NCI-H2081 treated with DMSO at 0.1 percent for 48 hours (cell line): Measurements from ENCODE around the gene TBC1D22A.

Experiments
- DNase-seq: peaks from one replicate; lab custom pipeline; 2025; lab: John Stamatoyannopoulos, UW

TBC1D22A gene

DNA sequence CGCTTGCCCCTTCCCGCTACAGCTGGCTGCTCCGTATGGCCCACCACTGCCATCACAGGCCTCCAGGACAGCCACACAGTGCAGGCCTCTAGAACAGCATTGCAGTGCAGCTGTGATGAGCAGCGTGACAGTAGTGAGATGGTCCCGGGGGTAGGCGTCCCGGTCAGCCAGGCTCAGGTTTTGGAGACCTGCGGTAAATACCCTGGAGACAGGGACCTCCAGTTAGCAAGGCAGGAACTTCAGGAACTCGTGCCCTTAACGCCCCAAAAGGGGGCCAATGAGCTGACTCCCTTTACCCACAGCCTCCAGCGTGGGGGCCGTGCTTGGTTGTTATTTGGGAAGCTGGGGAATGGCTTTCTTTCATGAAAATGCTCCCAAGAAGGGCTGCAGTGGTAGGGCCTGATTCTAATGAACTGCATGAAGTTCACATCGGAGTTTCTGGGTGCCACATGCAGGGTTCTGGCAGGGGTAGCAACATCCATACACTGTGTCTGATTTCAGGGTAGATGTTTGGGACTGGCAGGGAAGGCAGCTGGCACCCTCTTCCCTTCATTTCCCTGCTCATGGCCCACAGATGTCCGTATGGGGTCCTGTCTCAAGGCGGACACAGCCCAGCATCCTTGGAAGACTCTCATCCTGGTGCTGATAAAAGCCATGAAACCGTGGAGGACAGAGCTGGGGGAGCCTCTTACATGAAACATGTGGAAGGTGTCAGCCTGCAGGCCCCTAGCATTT lies 440.5 kb downstream of the TBC1D22A start:
- no peak for DNase-seq

DNA sequence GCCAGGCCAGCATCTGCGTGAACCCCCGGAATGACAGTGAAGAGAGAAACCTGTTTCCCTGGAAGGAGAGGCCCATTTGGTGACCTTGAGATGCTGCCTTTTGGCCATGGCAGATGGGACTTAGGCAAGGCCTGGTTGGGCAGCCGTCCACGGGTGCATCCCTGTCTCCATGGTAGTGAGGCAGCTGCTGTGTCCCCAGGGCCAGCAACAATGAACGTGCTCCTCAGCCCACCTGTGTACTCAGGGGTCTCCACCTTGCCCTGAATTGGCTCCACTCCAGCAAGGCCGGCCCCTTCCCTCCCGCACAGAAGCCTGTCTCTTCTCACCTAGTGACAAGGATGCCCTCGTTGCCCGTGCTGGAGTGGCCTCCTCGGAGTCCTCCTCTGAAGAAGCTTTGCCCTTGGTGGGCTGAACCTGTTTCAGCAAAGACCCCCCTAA lies 441.1 kb downstream of the TBC1D22A start:
- DNase-seq: no peak

DNA sequence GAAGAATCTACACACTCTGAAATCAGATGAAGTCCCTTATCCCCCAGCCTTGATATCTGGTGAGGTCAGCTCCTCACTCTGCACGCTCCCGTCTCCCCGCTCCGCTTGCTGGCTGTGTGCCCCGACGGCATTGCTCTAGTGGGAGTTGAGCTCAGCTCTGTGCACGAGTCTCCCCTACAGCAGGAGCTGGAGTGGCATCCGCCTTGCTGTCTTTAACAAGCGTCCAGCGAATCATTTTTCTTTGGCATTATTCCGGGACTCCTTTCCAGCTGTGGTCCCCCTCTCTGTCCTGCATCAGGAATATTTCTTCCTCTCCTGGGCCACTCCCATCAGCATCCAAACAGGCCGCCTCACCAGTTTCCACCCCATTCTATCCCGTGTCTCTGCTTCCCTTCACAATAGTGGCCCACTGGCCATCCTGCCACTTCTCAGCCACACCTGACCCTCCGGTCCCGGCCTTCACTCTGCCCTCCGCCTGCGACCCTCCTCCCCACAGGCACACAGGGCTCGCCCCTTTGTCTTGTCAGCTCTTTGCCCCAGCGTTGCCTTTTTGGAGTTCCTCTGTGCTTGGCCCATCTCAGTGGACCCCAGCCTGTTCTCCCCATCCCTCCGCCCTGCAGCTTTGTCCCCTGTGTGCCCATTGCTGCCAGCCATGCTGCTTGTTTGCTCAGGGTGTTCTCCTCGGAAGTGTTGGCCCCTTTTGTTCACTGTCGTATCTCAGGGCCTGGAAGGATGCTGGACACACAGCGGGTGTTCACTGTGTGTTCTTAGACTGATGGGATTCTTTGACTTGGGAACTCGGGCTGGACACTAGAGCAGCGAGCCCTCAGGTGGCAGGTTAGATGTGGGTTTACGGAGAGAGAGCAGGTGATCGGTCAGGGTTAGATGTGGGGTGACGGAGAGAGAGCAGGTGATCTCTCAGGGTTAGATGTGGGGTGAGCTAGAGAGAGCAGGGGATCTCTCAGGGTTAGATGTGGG lies 441.8 kb downstream of the TBC1D22A start:
- no peak for DNase-seq

DNA sequence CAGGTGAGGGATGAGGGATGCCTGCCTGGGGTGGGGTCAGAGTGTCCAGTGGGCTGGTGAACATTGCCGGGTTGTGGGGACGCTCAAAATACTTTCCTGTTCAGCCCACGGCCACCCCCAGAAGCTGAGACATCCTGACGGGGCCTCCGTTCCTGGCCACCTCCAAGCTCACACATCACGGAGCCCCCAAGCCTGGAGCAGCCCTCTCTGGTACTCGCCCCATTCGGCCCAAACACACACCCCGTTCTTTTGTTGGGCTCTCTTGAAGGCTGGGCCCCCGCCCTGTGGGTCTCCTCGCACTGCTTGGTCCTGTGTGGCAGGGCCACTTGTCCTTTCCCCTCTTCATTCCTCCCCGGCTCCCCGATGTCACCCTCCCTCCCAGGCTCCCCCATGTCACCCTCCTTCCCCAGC lies 442.6 kb downstream of the TBC1D22A start:
- no peak for DNase-seq

DNA sequence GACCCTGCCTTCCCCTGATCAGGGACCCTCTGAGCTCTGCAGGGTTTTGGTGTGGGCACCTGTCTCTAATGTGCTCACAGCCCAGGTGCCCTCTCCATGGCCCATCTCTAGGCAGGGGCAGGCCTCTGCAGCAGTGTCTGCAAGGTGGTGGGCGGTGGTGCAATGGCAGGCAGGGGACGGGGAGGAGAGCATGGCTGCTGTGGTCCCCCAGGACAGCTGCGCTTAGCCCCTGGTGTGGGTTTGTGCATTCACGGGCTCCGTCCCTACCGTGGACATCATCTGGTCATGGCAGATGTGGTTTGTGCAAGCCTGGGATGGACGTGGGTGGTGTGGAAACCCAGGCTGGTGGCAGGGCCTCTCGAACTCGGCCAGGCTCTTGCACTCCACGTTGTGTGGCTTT lies 443.1 kb downstream of the TBC1D22A start:
- DNase-seq: no peak

DNA sequence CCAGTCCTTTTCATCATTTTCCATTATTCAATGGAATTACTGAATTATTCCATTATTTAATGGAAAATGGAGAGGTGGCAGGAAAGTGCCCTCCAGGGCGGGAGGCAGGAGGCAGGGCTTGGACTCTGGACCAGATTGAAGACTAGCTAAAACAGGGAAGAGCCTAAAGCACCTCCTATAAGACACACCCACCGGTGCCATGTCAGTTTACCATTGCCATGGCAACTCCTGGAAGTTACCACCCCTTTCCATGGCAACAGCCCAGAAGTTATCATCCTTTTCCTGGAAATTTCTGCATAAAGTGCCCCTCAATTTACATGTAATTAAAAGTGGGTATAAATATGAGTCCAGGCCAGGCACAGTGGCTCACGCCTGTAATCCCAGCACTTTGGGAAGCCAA lies 443.7 kb downstream of the TBC1D22A start:
- DNase-seq: no peak

DNA sequence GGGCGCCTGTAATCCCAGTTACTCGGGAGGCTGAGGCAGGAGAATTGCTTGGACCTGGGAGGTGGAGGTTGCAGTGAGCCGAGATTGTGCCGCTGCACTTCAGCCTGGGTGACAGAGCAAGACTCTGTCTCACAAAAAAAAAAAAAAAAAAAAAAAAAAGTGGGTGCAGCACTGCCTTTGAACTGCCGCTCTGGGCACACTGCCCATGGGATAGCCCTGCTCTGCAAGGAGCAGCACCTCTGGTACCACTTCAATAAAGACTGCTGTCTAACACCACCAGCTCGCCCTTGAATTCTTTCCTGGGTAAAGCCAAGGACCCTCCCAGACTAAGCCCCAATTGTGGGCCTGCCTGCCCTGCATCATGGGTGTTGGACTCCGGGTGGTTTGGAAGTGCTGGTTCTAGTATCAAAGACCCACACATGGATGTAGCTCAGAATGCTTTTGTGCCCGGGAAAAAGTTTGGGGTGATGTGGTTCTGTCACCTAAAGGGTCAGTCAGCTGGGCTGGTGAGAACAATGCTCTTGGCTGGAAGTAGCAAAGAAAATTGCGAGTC lies 444.3 kb downstream of the TBC1D22A start:
- DNase-seq: no peak

DNA sequence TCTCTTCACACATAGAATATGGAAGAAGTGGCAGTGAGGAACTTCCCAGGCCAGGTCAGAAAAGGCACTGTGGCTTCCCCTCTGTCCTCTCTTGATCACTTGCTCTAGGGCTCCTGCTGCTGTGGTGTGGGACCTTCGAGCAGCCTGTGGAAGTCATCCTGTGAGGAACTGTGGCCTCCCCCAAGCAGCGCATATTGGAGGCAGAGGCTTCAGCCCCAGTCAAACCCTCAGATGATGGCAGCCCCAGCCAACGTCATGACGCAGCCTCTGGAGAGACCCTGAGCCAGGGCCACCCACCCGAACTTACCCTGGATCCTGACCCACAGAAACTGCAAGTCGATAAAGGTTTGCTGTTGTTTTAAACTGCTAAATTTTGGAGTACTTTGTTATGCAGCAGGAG lies 444.9 kb downstream of the TBC1D22A start:
- no peak for DNase-seq

DNA sequence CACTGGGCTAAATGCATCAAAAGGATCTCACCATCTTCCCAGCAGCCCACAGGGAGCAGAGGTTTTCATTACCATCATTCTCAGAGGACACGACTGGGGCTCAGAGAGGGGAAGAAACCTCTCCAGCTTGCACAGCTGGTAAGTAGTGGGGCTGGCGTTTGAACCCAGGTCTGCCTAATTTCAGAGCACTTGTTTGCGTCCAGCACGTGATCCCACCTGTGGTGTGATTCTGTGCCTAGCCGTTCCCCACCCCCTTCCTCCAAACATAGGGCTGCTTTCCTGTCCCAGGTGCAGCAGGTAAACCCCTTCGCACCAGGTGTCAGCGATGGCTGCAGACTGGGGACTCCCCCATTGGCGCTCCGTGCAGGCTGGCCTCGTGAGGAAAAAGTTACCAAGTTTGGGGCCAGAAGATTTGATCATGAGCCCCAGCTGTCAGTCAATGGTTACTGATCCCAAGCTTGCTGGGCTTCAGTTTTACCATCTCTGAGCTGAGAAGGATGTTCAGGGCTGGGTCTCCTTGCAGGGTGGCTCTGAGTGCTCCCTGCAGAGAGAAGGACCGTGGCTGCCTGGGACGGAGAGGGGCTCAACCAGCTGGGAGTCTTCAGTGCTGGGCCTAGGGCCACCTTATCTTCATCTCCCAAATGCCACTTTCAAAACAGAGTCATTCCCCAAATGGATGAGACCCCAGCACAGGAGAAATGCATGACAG lies 445.6 kb downstream of the TBC1D22A start:
- no peak for DNase-seq

DNA sequence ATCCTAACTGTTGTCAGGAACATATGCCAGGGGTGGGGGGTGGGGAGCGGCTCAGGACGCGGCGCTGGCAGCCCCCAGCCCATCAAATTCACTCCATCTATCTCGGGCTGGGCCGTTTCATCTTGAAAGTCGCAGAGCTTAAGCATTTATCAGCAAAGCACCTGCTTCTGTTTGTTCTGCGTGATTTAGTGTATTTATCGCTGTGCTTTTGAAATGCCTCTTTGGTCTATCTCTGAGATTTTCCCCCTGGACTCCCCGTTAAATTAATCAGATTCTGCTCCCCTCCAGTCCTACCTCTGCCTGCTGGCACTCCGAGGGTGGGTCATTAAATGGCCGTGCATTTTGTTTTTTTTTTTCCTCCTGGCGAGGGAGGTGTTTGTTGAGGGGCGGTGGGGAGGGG lies 446.2 kb downstream of the TBC1D22A start:
- DNase-seq: no peak

DNA sequence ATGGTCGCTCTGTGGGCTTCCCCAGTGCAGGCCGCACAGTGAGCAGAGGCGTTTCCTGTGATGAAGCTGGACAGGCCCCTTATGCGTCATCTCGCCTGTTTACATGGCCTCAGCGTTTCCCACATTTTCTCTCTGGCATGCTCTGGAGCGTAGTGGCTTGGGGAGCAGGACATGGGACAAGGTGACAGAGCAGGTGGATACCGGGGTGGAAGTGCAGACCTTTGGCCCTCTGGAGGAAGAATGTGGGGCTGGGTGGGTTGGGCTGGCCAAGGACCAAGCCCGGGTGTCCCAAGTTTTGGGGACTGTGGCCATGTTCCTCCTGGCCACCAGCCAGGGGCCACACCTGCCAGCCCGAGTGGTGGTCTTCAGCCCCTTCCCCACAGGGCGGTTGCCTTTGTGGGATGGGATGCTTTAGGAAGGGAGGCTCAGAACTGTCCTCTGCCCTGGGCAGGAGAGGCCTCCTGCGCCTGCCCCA lies 446.6 kb downstream of the TBC1D22A start:
- no peak for DNase-seq

DNA sequence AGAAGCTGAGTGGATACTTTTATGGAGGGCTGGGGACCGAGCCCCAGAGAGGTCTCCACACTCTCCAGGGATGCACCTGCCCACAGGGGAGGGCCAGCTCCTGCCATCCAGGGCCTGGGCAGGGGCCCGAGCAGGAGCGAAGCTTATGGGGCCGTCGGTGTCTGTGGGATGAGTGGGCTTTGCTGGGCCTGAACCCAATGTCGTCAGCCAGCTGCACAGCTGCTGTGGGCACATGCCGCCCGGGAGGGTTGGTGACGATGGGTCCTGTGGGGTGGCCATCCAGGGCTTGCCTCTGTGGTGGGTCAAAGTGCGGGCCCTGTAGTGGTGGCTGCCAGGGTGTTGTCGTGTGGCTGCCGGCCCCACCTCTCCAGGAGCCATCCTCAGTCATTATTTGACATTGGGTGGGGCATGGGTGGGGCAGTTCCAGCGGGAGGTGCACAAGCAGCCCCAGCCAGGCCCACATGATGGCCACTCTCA lies 447.1 kb downstream of the TBC1D22A start:
- DNase-seq: no peak

DNA sequence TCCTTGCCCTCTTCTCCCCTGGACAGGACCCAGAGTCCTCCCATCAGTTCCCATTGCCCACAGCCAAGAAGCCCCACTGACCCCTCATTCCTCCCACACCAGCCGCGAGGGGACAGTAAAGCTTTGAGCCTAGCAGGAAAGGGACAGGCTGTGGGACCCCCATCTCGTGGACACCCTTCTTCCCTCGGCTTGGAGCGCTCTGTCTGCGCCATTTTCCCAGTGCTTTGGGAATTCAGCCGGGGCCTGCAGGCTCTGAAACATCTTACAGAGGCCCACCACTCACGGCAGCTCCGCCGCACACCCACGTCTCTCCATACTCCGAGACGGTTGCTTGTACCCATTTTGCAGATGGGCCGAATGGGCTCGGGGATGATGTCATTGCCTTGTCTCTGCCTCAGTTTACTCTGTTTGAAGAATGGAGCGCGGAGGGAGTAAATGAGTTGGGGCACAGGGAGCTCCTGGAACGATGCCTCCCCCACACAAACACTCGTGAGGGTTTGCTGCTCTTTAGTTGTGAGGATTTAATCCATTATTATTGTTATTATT lies 447.7 kb downstream of the TBC1D22A start:
- DNase-seq: no peak

DNA sequence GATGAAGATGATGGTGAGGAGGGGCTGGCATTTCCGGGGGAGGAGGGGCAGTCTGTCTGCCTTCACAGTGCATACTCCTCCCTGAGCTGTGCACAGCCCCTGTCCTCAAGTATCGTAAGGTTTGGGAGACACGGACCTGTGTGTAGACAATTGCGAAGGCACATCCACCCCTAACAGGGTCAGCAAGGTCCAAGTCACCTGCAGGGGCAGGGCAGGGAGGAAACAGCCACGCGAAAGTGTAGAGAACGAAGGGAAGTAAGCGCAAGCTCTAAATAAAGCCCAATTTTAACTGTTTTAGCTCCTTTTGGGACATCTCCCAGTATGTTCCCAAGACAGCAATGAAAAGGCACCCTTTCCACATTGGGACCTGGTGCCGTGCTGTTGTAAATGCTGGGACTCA lies 448.2 kb downstream of the TBC1D22A start:
- DNase-seq: no peak

DNA sequence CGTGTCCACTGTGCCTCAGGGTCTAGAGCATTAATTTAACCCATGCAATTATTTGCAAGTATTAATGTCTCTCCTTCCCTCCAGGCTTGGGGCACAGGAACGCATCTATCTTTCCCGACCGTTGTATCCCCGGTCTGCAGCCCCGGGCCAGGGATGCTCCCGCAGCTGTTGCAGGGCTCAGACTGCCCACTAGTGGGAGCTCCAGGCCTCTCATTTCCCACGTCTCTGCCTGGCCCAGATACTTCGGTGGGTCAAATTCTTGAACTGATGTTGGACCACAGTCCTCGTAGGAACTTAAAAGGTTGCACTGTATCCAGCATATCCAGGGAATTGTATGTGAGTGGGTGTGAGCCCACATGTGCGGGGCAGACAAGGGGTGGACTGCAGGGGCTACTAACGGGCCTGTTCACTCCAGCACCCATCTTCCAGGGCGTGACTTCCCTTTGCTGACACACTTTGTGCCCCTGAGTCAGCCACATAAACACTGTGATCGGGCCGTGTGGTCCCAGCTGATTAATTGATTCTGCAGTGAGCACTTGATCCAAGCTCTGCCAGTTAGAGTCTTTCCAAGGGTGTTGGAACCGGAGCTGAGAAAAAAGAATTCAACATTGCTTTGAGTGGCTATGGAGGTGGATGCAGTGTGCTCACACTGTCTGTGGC lies 451.3 kb downstream of the TBC1D22A start:
- no peak for DNase-seq

DNA sequence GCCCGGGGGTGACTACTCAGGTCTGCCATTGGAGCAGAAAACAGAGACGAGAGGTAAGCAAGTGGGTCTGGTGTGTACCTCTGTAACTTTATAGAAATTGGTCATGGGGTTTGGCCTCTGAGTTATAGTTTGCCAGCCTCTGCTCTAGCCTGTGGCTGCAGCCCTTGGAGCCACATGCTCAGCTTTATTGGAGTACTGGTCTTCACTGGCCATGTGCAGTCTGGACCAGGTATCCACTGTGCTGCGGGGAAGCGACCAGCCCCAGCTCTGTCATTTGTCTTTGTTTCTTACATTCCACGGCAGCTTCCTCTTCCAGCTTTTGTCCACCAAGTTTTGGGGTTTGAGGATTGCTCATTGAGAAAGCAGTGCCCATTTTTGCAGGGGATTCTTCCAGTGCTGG lies 453.4 kb downstream of the TBC1D22A start:
- no peak for DNase-seq

DNA sequence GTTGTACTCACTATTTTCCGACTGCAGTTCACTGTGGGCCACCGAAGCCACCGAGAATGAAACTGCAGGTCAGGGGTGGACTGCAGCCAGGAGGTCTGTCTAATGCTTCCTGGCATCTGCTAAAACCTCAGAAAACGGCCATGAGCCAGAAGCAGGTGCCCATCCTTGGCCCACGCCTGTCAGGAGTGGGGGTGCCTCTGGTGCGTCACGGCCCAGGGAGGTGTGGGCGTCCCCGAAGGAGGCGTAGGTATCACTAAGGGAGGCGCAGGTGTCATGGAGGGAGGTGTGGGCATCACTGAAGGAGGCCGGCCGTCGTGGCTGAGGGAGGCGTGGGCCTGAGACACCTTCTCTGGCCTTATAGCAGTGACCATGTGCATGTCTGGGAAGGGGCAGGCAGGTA lies 456.2 kb downstream of the TBC1D22A start:
- DNase-seq: no peak

DNA sequence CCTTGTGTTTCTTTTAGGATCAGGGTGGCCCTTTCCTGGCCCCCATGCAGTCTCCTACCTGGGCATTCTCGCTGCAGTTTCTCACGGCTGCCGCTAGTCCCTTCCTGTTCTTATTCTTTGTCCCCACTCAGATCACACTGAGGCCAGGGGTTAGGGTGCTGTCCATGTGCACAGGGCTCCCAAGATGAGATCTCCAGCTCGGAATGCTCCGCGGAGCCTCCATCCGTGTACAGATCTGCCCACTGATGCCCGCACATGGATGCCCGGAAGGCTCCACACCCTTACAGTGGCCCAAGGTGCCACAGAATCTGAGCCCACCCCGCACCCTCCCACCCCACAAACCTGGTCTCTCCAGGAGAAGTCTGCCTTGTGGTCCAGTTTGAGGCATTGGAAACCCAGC lies 457.3 kb downstream of the TBC1D22A start:
- DNase-seq: no peak

DNA sequence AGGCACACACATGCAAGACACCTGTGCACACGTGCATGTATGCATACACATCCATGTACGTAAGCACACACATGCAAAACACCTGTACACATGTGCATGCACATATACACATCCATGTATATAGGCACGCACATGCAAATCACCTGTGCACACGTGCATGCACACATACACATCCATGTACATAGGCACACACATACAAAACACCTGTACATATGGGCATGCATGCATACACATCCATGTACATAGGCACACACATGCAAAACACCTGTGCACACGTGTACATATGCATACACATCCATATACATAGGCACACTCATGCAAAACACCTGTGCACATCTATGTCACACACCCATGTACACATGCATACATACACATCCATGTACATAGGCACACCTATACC lies 458.3 kb downstream of the TBC1D22A start:
- no peak for DNase-seq

DNA sequence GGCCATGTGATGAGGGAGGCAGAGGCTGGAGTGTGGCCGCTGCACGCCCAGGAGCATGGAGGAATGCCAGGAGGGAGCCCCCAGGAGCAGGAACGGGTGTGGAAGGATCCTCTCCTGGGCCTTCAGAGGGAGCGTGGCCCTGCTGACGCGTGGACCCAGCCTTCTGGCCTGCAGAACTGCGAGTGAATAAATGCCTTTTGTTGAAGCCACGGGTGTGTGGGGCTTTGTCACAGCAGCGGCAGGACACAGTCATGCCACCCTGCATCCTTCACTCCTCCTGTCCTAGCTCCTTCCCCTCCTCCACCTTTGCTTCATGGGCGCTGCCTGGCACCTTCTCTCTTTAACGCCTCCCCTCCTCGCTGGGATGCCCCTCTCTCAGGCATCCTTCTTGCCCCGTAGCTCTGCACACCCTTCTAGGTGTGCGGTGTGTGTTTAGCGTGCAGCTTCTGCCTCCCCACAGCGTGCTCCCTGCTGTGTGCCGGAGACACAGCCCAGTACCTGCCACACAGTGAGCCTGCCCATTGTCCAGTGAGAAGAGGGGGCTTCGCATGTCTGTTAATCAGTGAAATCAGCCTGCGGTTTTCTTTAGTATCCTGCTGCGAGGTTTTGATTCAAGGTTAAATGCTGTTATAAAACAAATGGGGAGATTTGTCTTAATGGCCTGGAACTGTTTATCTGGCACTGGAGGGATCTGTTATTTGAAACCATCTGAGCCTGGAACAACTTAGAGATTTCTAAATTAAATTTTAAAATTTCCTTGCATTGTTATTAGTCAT lies 459.6 kb downstream of the TBC1D22A start:
- no peak for DNase-seq
